Measurements from ENCODE around the gene ZNF236. TPM values are rescaled to one million over a fixed set of nuclear protein-coding genes. Genes with fewer than 3 reads are reported as not detected.

The ZNF236 gene
- total RNA-seq, 1 donor from 2014 or later = 19.4 TPM

- no peak overlapping the region for H3K4me3 Mint-ChIP-seq (ENCODE audit: unreplicated experiment)
- no peaks in the 10 kb centered on the region for H3K4me1 Mint-ChIP-seq (ENCODE audit: unreplicated experiment)
- peaks cover 4% of the 10 kb centered on the region for H3K36me3 Mint-ChIP-seq (ENCODE audit: low read depth, unreplicated experiment)
- DNase-seq (ENCODE audit: low spot score) = no peak
- H3K27ac Mint-ChIP-seq (ENCODE audit: unreplicated experiment) = no peak overlapping the region
- TF ChIP-seq, protein P1, sequence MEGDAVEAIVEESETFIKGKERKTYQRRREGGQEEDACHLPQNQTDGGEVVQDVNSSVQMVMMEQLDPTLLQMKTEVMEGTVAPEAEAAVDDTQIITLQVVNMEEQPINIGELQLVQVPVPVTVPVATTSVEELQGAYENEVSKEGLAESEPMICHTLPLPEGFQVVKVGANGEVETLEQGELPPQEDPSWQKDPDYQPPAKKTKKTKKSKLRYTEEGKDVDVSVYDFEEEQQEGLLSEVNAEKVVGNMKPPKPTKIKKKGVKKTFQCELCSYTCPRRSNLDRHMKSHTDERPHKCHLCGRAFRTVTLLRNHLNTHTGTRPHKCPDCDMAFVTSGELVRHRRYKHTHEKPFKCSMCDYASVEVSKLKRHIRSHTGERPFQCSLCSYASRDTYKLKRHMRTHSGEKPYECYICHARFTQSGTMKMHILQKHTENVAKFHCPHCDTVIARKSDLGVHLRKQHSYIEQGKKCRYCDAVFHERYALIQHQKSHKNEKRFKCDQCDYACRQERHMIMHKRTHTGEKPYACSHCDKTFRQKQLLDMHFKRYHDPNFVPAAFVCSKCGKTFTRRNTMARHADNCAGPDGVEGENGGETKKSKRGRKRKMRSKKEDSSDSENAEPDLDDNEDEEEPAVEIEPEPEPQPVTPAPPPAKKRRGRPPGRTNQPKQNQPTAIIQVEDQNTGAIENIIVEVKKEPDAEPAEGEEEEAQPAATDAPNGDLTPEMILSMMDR (IDR thresholded peaks at IDR 0.05; ENCODE audit: unreplicated experiment) = no peak
- H3K27me3 Mint-ChIP-seq (ENCODE audit: unreplicated experiment) = no peaks in the 10 kb centered on the region
- H3K9me3 Mint-ChIP-seq (ENCODE audit: unreplicated experiment) = no peaks in the 10 kb centered on the region
These were observed 151.3 kb downstream of the ZNF236 start for GRCh38 chr18:76973520-76974266.

DNA sequence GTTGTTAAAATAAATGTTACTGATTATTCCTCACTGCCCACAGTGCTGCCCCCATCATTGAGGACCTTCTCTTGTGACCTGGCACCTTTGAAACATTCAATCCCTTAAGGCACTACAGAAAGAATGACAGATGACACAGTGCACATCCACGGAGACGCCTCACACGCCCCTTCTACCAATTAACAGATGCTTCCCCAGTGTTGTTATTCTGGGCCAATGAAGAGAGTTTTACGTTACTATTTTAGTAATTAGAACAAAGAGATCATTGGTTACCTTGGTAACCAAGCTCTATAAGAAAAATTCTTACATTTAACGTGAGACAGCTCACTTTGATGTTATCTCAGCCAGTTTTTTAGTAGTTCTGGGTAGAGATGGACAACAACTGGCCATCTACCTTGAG is 152.0 kb downstream of the ZNF236 start:
- H3K4me3 Mint-ChIP-seq (ENCODE audit: unreplicated experiment) = no peak overlapping the region
- DNase-seq (ENCODE audit: low spot score) = no peak
- peaks cover 5% of the 10 kb centered on the region for H3K4me1 Mint-ChIP-seq (ENCODE audit: unreplicated experiment)
- H3K27ac Mint-ChIP-seq (ENCODE audit: unreplicated experiment) = no peak overlapping the region
- peaks cover 9% of the 10 kb centered on the region for H3K36me3 Mint-ChIP-seq (ENCODE audit: low read depth, unreplicated experiment)
- peaks cover 1% of the 10 kb centered on the region for H3K27me3 Mint-ChIP-seq (ENCODE audit: unreplicated experiment)
- no peaks in the 10 kb centered on the region for H3K9me3 Mint-ChIP-seq (ENCODE audit: unreplicated experiment)
- TF ChIP-seq, protein P1 (IDR thresholded peaks at IDR 0.05; ENCODE audit: unreplicated experiment) = no peak

DNA sequence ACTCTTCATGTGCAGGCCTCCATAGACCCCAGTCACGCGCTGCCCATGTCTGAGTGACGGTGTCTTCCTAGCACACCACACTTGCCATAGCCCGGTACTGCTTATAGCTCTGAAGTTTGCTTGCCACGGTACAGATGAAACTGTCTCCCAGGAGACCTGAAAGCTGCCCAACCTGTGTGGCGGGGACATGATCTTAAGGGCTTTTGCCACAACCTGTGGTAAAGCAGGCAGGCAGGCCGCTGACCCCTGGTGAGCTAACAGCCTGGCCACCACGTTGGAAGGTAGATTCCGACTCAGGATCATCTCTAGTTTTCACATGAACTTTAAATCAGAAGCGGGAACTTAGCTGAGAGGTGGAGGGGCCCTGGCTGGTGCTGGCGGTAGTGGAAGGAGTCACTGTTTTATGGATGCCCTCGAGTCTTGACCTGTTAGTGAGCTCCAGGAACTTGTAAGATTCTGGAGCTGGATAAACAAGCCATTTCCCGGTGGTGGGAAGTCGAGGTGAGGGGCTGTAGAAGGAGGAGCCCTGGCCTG is 153.3 kb downstream of the ZNF236 start:
- H3K27me3 Mint-ChIP-seq (ENCODE audit: unreplicated experiment) = peaks cover 1% of the 10 kb centered on the region
- H3K4me1 Mint-ChIP-seq (ENCODE audit: unreplicated experiment) = peaks cover 12% of the 10 kb centered on the region
- H3K4me3 Mint-ChIP-seq (ENCODE audit: unreplicated experiment) = no peak overlapping the region
- no peaks in the 10 kb centered on the region for H3K9me3 Mint-ChIP-seq (ENCODE audit: unreplicated experiment)
- H3K36me3 Mint-ChIP-seq (ENCODE audit: low read depth, unreplicated experiment) = peaks cover 13% of the 10 kb centered on the region
- TF ChIP-seq, protein P1 (IDR thresholded peaks at IDR 0.05; ENCODE audit: unreplicated experiment) = no peak
- DNase-seq (ENCODE audit: low spot score) = no peak
- H3K27ac Mint-ChIP-seq (ENCODE audit: unreplicated experiment) = no peak overlapping the region

GRCh38 chr18:76977108-76977621 is 154.8 kb downstream of the ZNF236 start:
- H3K36me3 Mint-ChIP-seq (ENCODE audit: low read depth, unreplicated experiment) = peaks cover 13% of the 10 kb centered on the region
- H3K4me1 Mint-ChIP-seq (ENCODE audit: unreplicated experiment) = peaks cover 12% of the 10 kb centered on the region
- H3K27me3 Mint-ChIP-seq (ENCODE audit: unreplicated experiment) = peaks cover 1% of the 10 kb centered on the region
- no peak for DNase-seq (ENCODE audit: low spot score)
- no peak overlapping the region for H3K27ac Mint-ChIP-seq (ENCODE audit: unreplicated experiment)
- no peak overlapping the region for H3K4me3 Mint-ChIP-seq (ENCODE audit: unreplicated experiment)
- TF ChIP-seq, protein P1 (IDR thresholded peaks at IDR 0.05; ENCODE audit: unreplicated experiment) = no peak
- H3K9me3 Mint-ChIP-seq (ENCODE audit: unreplicated experiment) = no peaks in the 10 kb centered on the region

DNA sequence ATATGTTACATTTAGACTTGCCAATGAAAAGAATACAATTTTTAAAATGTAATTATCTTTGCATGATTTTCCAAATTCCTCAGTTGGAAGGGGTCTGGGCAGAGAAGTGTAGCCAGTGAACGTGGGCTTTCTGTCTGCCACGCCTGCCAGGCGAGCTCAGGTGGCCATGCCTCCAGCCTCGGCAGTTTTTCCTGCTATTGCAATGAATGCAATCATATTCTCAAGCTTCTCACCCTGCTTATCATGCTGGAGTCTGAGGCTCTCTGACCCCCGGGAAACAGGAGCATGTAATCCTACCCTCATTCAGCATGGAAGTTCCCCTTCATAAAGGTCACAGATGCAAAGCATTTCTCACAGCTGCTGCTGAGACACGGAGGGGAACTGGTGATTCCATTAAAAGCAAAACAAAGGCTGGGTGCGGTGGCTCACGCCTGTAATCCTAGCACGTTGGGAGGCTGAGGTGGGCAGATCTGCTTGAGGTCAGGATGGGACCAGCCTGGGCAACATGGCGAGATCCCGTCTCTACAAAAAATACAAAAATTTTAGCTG is 155.4 kb downstream of the ZNF236 start:
- Mint-ChIP-seq H3K9me3 (ENCODE audit: unreplicated experiment) (no peaks in the 10 kb centered on the region), H3K4me1 (ENCODE audit: unreplicated experiment) (peaks cover 12% of the 10 kb centered on the region), H3K36me3 (ENCODE audit: low read depth, unreplicated experiment) (peaks cover 13% of the 10 kb centered on the region), H3K4me3 (ENCODE audit: unreplicated experiment) (no peak overlapping the region), H3K27ac (ENCODE audit: unreplicated experiment) (no peak overlapping the region), H3K27me3 (ENCODE audit: unreplicated experiment) (peaks cover 1% of the 10 kb centered on the region)
- TF ChIP-seq, protein P1 (IDR thresholded peaks at IDR 0.05; ENCODE audit: unreplicated experiment) = no peak
- no peak for DNase-seq (ENCODE audit: low spot score)

Measured in endothelial cell (in vitro differentiated cells).